Testis (tissue), 3 donors: ENCODE results near the gene CABYR. TPM values are rescaled to one million over a fixed set of nuclear protein-coding genes. Genes with fewer than 3 reads are reported as not detected.

Source experiments
- DNase-seq: peaks from one replicate; pipeline ENCODE4 v3.0.0-alpha.2; 2019
- H3K27ac ChIP-seq, 2 donors: fragments of 200-600 bp; sonication (generic); one replicate each; pipeline ENCODE4 v1.5.1; 2019
- H3K27me3 ChIP-seq: fragments of 200-600 bp; sonication (generic); one replicate; pipeline ENCODE4 v1.5.1; 2019
- H3K36me3 ChIP-seq: fragments of 200-600 bp; sonication (generic); one replicate; pipeline ENCODE4 v1.5.1; 2017; ENCODE audit warnings: low read depth; ENCODE audit errors: missing control alignments
- H3K4me1 ChIP-seq: fragments of 200-600 bp; sonication (generic); one replicate; pipeline ENCODE4 v1.5.1; 2019
- H3K4me3 ChIP-seq, 2 donors: fragments of 200-600 bp; sonication (generic); one replicate each; pipeline ENCODE4 v1.5.1; 2017 to 2019
- H3K9me3 ChIP-seq: fragments of 200-600 bp; sonication (generic); one replicate; pipeline ENCODE4 v1.5.1; 2017
- POLR2A ChIP-seq: fragments of 450-650 bp; IDR thresholded peaks from one replicate; pipeline ENCODE4 v1.6.1; 2017; ENCODE audit warnings: antibody characterized with exemption, mild to moderate bottlenecking, moderate library complexity
- WGBS, 2 donors: methylation state at CpG; one replicate each; pipeline ENCODE4 v1.1.5; 2018; 5-methylcytosine and 5-hydroxymethylcytosine counted together
- intact Hi-C: fragments of 100-400 bp; cut with DNase I; formaldehyde crosslinking; loops from one replicate; pipeline ENCODE4 v1.15.1; 2023; ENCODE audit warnings: low total_unique reads
- polyA plus RNA-seq: library from polyadenylated mRNA; stranded (reverse); fragments of 350-450 nt; fragmentation: Illumina TruSeq; extraction: RNeasy Lipid Tissue Mini Kit (QIAGEN cat#74804); gene quantifications from one replicate; pipeline ENCODE4 v1.2.3, GENCODE V29; 2014; ENCODE audit warnings: low read depth, low replicate concordance; ENCODE audit not compliant: insufficient read depth
- total RNA-seq, 2 donors: library from RNA; depleted of rRNA; stranded (reverse); fragments of >200 nt; gene quantifications; one replicate each; pipeline ENCODE4 v1.2.3, GENCODE V29; 2016
- TF ChIP-seq, protein P1 (sequence below), 3 experiments: fragments of 450-650 bp in 2 of 3; fragments of 200-600 bp in 1 of 3; sonication (generic) in 1 of 3; IDR thresholded peaks; one replicate each; pipeline ENCODE4 v1.5.1; 2016 to 2019; ENCODE audit warnings: antibody characterized with exemption in 3 of 3, mild to moderate bottlenecking in 2 of 3, moderate library complexity in 1 of 3

CABYR gene
- total and polyA plus RNA-seq, 3 donors from 2014 or later: 169 to 554 (median 451) TPM

DNA sequence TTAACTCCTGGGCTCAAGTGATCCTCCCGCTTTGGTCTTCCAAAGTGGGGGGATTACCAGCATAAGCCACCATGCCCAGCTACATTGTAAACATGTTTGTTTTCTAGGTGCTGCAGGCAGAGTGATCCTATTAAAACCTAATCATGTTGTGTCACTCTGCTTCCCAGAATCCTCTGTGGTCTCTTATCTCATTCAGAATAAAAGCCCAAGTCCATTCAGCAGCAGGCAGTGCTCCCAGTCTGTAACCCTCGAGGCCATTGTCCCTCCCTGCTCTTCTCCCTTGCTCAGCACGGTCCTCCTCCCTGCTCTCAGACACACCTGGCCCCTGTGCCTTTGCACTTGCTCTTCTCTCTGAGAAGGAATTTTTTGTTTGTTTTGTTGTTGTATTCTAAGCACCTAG, 11.1 kb upstream of the CABYR start:
- WGBS, 2 donors: 80 to 82% methylated on average over 3 of the region's 3 CpGs
- Histone ChIP-seq H3K4me3 (no peak overlapping the region), H3K9me3 (no peaks in the 10 kb centered on the region), H3K27ac (no peak overlapping the region), H3K4me1 (peaks cover 10% of the 10 kb centered on the region), H3K36me3 (no peaks in the 10 kb centered on the region), H3K27me3 (no peaks in the 10 kb centered on the region)
- TF ChIP-seq POLR2A: no peak
- TF ChIP-seq, protein P1, sequence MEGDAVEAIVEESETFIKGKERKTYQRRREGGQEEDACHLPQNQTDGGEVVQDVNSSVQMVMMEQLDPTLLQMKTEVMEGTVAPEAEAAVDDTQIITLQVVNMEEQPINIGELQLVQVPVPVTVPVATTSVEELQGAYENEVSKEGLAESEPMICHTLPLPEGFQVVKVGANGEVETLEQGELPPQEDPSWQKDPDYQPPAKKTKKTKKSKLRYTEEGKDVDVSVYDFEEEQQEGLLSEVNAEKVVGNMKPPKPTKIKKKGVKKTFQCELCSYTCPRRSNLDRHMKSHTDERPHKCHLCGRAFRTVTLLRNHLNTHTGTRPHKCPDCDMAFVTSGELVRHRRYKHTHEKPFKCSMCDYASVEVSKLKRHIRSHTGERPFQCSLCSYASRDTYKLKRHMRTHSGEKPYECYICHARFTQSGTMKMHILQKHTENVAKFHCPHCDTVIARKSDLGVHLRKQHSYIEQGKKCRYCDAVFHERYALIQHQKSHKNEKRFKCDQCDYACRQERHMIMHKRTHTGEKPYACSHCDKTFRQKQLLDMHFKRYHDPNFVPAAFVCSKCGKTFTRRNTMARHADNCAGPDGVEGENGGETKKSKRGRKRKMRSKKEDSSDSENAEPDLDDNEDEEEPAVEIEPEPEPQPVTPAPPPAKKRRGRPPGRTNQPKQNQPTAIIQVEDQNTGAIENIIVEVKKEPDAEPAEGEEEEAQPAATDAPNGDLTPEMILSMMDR (IDR thresholded peaks at IDR 0.05): no peak
- intact Hi-C loops: no loop called here
- no peak for DNase-seq

DNA sequence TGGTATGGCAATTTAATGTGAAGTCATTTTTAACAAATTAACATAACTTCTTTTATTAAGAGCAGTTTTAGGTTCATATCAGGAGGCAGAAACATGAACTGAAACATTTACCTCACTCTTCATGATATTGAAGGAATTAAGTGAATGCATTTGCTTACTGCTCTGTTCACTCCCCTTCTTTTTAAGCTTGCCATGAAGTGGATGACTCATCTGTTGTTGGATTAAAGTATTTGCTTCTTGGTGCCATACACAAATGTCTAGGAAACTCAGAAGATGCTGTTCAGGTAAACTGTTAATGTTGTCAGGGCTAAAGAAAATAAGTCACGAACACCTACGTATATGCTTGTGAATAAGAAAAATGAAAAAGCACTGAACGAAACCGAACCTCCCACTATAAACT, 10.2 kb upstream of the CABYR start:
- H3K27me3 ChIP-seq: no peaks in the 10 kb centered on the region
- no peak for TF ChIP-seq POLR2A
- TF ChIP-seq, protein P1 (IDR thresholded peaks at IDR 0.05): no peak
- WGBS, 2 donors: 96 to 97% methylated on average over 4 of the region's 4 CpGs

DNA sequence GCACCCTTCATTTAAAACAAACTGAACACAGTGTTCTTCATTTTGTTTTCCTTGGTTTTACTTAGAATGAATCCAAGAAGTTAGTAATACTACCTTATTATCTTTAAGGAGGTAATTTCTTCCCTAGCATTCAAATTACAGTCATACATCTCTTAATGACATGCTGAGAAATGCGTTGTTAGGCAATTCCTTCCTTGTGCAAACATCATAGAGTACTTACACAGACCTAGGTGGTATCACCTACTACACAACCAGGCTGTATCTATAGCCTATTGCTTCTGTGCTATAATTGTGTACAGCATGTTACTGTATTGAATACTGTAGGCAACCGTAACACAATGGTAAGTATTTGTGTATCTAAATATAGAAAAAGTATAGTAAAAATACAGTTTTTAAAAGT, 8.4 kb upstream of the CABYR start:
- DNase-seq: no peak
- TF ChIP-seq POLR2A: no peak
- TF ChIP-seq, protein P1 (IDR thresholded peaks at IDR 0.05): no peak
- no peak overlapping the region for H3K27ac ChIP-seq
- H3K9me3 ChIP-seq: no peaks in the 10 kb centered on the region
- H3K36me3 ChIP-seq: no peaks in the 10 kb centered on the region
- WGBS, 2 donors: 90 to 93% methylated on average over 2 of the region's 2 CpGs
- intact Hi-C loops: no loop called here
- no peaks in the 10 kb centered on the region for H3K27me3 ChIP-seq
- H3K4me3 ChIP-seq: no peak overlapping the region
- peaks cover 10% of the 10 kb centered on the region for H3K4me1 ChIP-seq

More for the DNA sequence above, 10.2 kb upstream of the CABYR start:
- no peak for DNase-seq
- Histone ChIP-seq H3K9me3 (no peaks in the 10 kb centered on the region), H3K4me1 (peaks cover 10% of the 10 kb centered on the region), H3K27ac (no peak overlapping the region), H3K4me3 (no peak overlapping the region), H3K36me3 (no peaks in the 10 kb centered on the region)
- intact Hi-C loops: no loop called here

DNA sequence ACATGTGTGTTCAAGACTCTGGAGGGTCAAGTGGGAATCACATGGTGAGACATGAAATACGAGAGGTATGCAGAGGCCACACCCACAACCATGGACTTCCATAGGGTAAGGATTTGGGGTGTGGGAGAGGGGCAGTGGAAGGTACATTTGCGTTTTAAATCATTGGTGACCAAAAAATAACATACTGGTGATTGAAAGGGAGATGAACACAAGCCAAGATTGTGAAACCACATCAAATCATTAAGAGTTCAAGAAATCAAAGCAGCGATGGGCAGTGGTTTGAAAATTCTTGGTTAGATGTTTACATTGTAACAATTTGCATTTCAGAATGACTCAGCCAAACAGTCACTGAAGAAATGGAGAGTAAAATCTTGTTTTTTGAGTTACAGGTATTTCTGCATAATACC, 1.9 kb upstream of the CABYR start:
- WGBS, 2 donors: 47% methylated on average over 3 of the region's 3 CpGs
- H3K36me3 ChIP-seq: no peaks in the 10 kb centered on the region
- no peak overlapping the region for H3K27ac ChIP-seq
- intact Hi-C loops: no loop called here
- H3K4me3 ChIP-seq: no peak overlapping the region
- H3K27me3 ChIP-seq: no peaks in the 10 kb centered on the region
- no peak for DNase-seq
- no peaks in the 10 kb centered on the region for H3K4me1 ChIP-seq
- TF ChIP-seq, protein P1 (IDR thresholded peaks at IDR 0.05): no peak
- TF ChIP-seq POLR2A: no peak
- H3K9me3 ChIP-seq: no peaks in the 10 kb centered on the region

DNA sequence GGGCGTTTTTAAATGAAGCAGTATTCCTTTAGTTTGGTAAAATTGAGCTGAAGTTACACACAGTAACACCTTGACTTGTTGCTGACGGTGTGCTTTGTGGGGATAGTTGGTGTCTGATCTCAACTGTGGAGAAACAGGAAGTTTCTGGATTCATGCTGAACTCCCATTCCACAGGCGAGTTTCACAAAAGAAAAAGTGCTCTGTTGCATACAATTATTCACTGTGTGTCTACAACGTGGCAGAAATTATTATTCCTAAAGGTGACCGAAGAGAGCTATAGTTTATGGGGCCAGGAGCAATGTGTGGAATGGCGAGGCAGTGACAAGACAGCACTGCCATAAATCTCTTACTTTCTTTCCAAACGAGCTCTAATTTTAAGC, 463 bp upstream of the CABYR start:
- H3K27me3 ChIP-seq: no peaks in the 10 kb centered on the region
- no peaks in the 10 kb centered on the region for H3K4me1 ChIP-seq
- intact Hi-C loops: no loop called here
- no peaks in the 10 kb centered on the region for H3K9me3 ChIP-seq
- H3K36me3 ChIP-seq: no peaks in the 10 kb centered on the region
- DNase-seq: no peak
- H3K4me3 ChIP-seq: peak overlapping the region; percentile 52 to 79
- TF ChIP-seq, protein P1 (IDR thresholded peaks at IDR 0.05): no peak
- TF ChIP-seq POLR2A: no peak
- H3K27ac ChIP-seq: peak overlapping the region in 1 of 2 donors; percentile 74
- 16 to 25% methylated on average over 7 of the region's 7 CpGs for WGBS, 2 donors
